IPS-NIHi11 (cell line): ENCODE results near the gene PYGO1.
A peak's percentile ranks its signal among the peaks of the same experiment; 100 is the strongest.

ENCODE experiments used
- DNase-seq: peaks from one replicate; pipeline ENCODE4 v3.0.0; 2012; ENCODE audit warnings: mixed read lengths, low spot score

The PYGO1 gene

DNA sequence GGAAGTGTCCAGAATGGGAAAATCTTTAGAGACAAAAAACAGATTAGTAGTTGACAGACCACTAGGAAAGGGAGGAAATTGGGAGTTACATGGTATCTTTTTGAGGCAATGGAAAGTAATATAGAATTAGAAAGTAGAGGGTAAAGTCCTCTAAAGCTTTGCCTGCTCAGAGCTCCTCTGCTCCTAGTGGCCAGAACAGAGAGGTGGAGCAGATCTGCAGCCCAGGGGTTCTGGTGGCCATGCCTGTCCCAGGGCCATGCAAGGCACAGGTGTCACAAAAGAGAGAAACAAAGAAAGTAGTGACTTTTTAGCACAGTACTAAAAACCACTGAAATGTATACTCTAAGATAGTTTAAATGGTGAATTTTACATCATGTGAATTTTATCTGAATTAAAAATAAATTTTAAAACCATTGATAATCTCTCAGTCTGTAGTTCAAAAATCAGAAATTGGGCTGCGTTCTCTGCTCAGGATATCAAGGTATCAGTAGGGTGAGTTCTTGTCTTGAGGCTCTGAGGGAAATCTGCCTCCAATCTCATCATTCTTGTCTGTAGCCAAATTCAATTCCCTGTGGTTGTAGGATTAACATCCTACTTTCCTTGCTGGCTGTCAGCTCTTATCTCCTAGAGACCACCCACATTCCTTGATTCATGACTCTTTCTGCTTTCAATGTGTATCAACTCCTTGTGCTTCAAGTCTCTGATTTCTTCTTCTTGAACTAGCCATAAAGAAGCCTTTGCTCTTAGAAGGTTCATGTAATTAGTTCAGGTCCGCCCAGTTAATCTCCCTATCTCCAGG, 23.6 kb downstream of the PYGO1 start:
- DNase-seq, result peak; percentile 28

DNA sequence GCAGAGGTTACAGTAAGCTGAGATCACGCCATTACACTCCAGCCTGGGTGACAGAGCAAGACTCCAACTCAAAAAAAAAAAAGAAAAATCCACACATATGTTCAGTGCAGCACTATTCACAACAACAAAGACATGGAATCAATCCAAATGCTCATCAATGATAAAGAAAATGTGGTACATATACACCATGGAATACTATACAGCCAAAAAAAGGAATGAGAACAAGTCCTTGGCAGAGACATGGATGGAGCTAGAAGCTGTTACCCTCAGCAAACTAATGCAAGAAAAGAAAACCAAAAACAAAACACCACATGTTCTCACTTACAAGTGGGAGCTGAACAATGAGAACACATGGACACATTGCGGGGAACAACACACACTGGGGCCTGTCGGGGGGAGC, 25.5 kb downstream of the PYGO1 start:
- DNase-seq, result no peak

GRCh38 chr15:55555089-55555488, 33.1 kb downstream of the PYGO1 start:
- DNase-seq, result no peak

DNA sequence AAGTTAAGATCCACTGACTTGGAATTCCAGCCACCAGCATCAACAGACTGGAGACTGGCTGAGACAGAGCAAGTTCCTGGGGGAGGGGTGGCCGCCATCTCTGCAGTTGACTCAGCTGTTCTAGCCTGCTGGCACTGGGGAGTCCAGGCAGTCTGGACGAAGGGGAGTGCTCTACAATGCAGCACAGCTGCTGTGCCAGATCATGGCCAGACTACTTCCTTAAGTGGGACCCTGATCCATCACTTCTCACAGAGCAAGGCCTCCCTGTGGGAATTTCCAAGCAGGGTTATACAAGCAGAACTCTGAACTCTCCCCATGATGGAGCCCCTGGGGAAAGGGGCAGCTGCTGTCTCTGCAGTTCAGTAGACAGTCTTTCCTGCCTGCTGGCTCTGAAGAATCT, 35.2 kb downstream of the PYGO1 start:
- peak; percentile 22 for DNase-seq

GRCh38 chr15:55552451-55552850, 35.7 kb downstream of the PYGO1 start:
- DNase-seq, result no peak

DNA sequence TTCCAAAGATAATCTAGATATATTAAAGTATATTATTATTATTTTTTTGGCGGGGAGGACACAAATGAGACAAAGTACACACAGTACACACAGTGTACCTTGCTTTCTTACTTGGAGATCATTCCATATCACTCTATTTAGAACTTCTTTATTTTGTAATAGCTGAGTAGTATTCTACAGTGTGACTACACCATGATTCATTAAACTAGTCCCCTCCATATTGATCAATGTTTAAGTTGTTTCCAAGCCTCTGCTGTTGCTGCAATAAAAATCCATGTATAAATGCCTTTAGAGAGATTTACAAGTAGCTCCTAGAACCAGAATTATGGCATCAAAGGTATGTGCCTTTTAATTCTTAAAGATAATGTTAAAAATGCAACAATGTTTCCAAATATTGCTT, 38.8 kb downstream of the PYGO1 start:
- DNase-seq, result no peak

- no peak for DNase-seq
Observed at GRCh38 chr15:55546718-55547117, 41.4 kb downstream of the PYGO1 start.

- no peak for DNase-seq
Observed at GRCh38 chr15:55535436-55535835, 52.7 kb downstream of the PYGO1 start.

DNA sequence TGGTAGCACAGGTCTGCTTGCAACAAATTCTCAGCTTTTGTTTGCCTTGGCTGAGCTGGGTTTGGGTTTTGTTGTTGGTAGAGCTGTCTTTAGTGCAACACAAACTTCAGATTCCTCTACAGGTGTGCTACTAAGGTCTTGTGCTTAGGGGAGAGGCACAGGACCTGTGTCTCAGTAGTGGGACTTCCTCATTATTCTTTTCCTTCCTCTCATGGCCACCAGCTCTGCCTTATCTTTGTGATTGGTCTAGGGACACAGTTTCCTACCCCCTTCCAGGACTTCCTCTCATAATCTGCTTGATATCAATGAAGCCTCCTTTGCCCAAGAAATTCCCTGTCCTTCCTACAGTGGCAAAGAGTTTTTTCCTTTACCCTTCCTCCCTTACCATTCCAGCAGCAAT, 55.2 kb downstream of the PYGO1 start:
- no peak for DNase-seq

DNA sequence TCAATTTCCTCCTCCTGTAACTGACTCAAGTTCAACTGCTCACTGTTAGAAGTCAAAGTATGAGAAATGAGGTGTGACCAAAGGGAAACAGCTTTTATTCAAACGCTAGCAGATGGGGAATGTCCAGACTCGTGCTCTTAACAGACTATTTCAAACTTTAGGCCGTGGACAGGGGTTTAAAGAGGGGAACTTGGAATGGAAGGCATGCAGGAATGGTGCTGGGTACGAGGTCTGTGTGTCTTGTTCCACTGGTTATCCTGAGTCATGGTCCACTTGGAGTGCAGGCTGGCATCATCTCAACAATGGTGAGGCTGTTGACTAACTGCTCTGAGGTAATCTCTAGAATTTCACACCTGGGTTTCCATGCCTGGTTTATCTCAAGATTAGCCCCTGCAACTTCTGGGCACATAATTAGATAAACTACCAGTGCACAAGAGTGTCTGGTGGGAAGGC, 57.3 kb downstream of the PYGO1 start:
- DNase-seq, result peak; percentile 17

DNA sequence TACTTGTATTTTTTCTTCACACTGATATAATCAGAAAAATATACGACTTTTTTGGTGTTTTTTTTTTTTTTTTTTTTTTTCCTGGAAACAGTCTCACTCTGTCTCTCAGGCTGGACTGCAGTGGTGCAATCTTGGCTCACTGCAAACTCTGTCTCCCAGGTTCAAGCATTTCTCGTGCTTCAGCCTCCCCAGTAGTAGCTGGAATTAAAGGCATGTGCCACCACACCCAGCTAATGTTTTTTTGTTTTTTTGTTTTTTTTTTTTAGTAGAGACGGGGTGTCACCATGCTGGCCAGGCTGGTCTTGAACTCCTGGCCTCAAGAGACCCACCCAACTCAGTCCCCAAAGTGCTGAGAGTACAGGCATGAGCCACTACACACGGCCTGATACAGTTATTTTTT, 59.3 kb downstream of the PYGO1 start:
- no peak for DNase-seq

DNA sequence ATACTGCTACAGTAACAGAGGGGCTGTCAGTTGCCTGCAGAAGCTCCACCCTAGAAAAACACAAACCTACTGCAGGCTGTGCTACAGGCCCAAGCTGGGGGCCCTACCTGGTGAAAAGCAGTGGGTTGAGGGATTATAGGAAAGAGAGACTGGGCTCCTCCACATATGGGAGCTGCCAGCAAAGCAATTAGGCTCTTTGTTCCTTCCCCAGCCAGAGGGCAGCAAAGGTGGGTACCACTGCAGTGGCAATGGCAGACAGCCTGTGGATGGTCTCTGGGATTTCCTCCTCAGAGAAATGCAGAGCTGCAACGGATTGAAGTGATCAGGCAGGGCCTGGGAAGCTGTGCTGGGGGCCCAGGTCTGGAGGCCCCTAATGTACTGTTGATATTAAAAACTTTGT, 61.0 kb downstream of the PYGO1 start:
- no peak for DNase-seq

DNA sequence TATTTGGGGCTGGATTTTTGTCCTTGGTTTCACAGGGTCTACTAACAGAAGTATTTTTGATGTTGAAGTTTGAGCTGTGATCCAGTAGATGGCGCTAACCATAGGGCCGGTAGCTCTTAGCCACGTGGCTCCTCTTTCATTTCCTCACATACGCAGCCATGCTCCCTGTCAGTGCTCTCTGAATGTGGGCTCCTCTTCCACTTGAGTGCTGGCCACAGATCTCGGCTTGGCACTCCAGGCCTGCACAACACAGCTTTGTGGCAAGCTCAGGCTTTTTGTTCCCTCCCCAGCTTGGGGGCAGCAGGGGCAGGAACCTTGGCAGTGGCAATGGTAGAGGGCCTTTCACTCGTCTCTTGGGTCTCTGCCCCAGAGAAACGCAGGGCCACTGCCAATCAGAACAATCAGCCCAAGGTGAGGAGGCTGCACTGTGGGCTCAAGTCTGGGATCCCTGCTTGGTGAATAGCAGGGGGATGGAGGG, 61.5 kb downstream of the PYGO1 start:
- DNase-seq, result peak; percentile 59

GRCh38 chr15:55522742-55523450, 65.2 kb downstream of the PYGO1 start:
- DNase-seq, result no peak

GRCh38 chr15:55518641-55519040, 69.5 kb downstream of the PYGO1 start:
- no peak for DNase-seq

GRCh38 chr15:55518009-55518408, 70.1 kb downstream of the PYGO1 start:
- no peak for DNase-seq

- no peak for DNase-seq
Observed at GRCh38 chr15:55515991-55516776, 72.0 kb downstream of the PYGO1 start.

GRCh38 chr15:55515491-55515890, 72.7 kb downstream of the PYGO1 start:
- no peak for DNase-seq

DNA sequence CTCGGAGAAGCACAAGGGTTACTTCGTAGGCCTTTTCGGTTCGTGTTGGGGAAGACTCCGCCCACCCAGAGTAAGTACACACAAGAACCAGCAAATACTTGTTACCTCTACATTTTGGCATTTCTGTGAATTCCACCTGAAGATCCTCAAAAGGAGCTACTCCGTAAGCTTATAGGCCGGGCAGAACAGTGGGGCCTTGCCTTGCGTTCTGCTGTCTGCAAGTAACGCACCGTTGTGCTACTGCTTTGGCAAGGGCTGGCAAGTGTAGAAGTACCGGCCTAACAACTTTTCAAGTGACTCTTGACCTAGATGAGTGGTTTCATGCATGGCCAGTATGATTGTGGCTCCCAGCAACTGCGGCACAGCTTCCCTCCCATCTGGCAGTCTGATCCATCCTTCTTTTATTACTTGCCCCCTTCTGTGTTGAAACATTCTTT, 73.7 kb downstream of the PYGO1 start:
- DNase-seq, result no peak

DNA sequence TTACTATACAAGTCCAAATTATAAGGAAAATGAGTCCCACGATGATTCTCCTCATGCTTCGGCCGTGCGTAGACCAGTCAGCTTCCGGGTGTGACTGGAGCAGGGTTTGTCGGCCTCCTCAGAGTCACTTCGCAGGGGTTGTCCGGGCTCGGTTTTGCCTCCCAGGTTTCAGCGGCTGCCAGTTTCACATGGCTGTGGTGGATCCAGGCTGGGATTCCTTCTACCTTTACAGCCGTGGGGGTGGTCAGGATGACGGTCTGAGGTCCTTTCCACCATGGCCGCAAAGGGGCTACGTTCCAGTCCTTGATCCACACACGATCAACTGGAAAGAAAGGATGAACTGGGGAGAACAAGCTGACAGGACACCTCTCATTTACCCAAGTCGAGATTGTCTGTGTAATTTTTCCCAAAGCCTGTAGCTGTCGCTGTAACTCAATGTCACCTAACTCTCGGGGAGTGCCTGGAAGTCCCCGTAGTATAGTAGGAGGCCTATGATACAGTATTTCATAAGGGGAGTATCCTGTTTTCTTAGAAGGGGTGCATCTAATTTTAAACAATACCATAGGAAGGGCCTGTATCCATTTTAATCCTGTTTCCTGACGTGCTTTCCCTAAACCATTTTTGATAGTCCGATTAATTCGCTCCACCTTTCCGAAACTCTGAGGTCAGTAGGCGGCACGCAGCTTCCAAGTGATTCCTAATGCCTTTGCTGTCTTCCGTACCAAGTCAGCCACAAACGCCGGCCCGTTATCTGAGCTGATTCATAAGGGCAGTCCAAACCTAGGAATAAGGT, 74.3 kb downstream of the PYGO1 start:
- DNase-seq, result peak; percentile 45

DNA sequence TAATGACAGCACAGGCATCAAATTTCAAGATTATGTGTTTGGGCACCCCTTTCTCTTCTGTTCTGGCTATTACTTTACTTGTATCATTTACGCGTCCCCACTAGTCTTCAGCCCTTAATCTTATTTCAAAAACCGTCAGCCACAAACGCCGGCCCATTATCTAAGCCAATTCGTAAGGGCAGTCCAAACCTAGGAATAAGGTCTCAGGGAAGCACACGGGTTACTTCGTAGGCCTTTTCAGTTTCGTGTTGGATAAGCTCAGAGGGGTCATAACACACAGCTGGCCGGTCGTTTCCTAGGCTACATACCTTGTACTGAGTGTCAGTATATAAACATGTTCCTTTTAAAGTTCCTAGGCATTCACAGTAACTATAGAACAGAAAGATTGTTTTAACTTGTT, 75.0 kb downstream of the PYGO1 start:
- no peak for DNase-seq

- DNase-seq, result no peak
Observed at GRCh38 chr15:55507567-55507966, 80.6 kb downstream of the PYGO1 start.
